ENCODE results near the gene ZFHX3. TPM values are rescaled to one million over a fixed set of nuclear protein-coding genes. Genes with fewer than 3 reads are reported as not detected.

ZFHX3 gene
- polyA plus RNA-seq, 1 donor (not counting 4 experiments of a cell fraction or from before 2014, with no cell fraction given) = 1.2 TPM

DNA sequence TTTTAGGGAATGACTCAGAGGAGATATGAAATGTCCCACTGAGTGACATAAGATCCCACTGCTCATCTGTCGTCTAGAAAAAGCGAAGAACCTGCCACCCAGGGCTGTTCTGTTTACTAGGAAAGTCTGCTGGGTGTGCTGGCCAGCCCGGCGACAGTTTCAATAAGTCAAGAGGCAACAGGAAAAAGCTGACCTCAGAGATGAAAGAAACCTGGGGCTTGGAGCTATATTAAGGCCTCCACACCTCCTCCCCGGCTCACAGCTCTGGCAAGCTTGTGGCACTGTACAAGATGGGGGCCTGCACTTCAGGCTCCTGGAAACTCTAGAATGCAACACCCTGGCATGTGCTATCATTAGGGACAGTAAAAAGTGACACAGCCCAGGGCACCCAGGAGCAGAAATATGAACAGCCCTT lies 10.6 kb downstream of the ZFHX3 start:
- dilution Hi-C loops (cut with MboI; ENCODE audit: extremely low pct_ligation_motif_present, low sequenced_read_pairs) = no loop called here
- FAIRE-seq = no peak
- Histone ChIP-seq H3K27ac (ENCODE audit: control insufficient read depth, insufficient read depth, low read length) (no peak overlapping the region), H3K9me1 (ENCODE audit: control insufficient read depth, extremely low read depth, insufficient read depth, low read length) (no peaks in the 10 kb centered on the region), H2AFZ (ENCODE audit: control insufficient read depth, low read length) (no peak overlapping the region), H3K4me3 (ENCODE audit: control insufficient read depth in 2 of 3, extremely low read depth in 1 of 3, insufficient read depth in 2 of 3, low read depth in 1 of 3, low read length in 3 of 3) (no peak overlapping the region), H3K9ac (ENCODE audit: control insufficient read depth, extremely low read depth, insufficient read depth, low read length) (no peak overlapping the region), H3K9me3 (ENCODE audit: control insufficient read depth, low read depth, low read length) (no peaks in the 10 kb centered on the region), H4K20me1 (ENCODE audit: control insufficient read depth, extremely low read depth, insufficient read depth, low read length) (no peaks in the 10 kb centered on the region), H3K27me3 (ENCODE audit: control insufficient read depth, extremely low read depth, insufficient read depth, low read length) (no peaks in the 10 kb centered on the region), H3K36me3 (ENCODE audit: control insufficient read depth in 2 of 2, extremely low read depth in 1 of 2, insufficient read depth in 2 of 2, low read length in 2 of 2) (no peaks in the 10 kb centered on the region), H3K79me2 (ENCODE audit: control insufficient read depth, insufficient read depth, low read length) (peaks cover 20% of the 10 kb centered on the region), H3K4me1 (ENCODE audit: control insufficient read depth, extremely low read depth, insufficient read depth, low read length) (peaks cover 7% of the 10 kb centered on the region), H3K4me2 (ENCODE audit: control insufficient read depth, extremely low read depth, insufficient read depth, low read depth, low read length) (no peak overlapping the region)
- TF ChIP-seq, protein P1, sequence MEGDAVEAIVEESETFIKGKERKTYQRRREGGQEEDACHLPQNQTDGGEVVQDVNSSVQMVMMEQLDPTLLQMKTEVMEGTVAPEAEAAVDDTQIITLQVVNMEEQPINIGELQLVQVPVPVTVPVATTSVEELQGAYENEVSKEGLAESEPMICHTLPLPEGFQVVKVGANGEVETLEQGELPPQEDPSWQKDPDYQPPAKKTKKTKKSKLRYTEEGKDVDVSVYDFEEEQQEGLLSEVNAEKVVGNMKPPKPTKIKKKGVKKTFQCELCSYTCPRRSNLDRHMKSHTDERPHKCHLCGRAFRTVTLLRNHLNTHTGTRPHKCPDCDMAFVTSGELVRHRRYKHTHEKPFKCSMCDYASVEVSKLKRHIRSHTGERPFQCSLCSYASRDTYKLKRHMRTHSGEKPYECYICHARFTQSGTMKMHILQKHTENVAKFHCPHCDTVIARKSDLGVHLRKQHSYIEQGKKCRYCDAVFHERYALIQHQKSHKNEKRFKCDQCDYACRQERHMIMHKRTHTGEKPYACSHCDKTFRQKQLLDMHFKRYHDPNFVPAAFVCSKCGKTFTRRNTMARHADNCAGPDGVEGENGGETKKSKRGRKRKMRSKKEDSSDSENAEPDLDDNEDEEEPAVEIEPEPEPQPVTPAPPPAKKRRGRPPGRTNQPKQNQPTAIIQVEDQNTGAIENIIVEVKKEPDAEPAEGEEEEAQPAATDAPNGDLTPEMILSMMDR (optimal IDR thresholded peaks at IDR 0.05 in 1 of 3, IDR thresholded peaks at IDR 0.05 in 1 of 3, conservative IDR thresholded peaks at IDR 0.05 in 1 of 3; ENCODE audit: extremely low read depth in 1 of 3, insufficient read depth in 2 of 3, low read length in 3 of 3) = no peak
- no peak for TF ChIP-seq EZH2 (IDR thresholded peaks at IDR 0.05; ENCODE audit: low read length)
- DNase-seq (ENCODE audit: low read depth, low spot score) = no peak

- H3K27ac ChIP-seq (ENCODE audit: control insufficient read depth, insufficient read depth, low read length) = no peak overlapping the region
- peak overlapping the region; percentile 2 for H3K4me2 ChIP-seq (ENCODE audit: control insufficient read depth, extremely low read depth, insufficient read depth, low read depth, low read length)
- FAIRE-seq (no peak), DNase-seq (ENCODE audit: low read depth, low spot score) (no peak)
- no peaks in the 10 kb centered on the region for H3K36me3 ChIP-seq (ENCODE audit: control insufficient read depth in 2 of 2, extremely low read depth in 1 of 2, insufficient read depth in 2 of 2, low read length in 2 of 2)
- H3K9ac ChIP-seq (ENCODE audit: control insufficient read depth, extremely low read depth, insufficient read depth, low read length) = no peak overlapping the region
- H3K27me3 ChIP-seq (ENCODE audit: control insufficient read depth, extremely low read depth, insufficient read depth, low read length) = no peaks in the 10 kb centered on the region
- no peaks in the 10 kb centered on the region for H3K9me3 ChIP-seq (ENCODE audit: control insufficient read depth, low read depth, low read length)
- dilution Hi-C loops (cut with MboI; ENCODE audit: extremely low pct_ligation_motif_present, low sequenced_read_pairs) = no loop called here
- peaks cover 22% of the 10 kb centered on the region for H3K79me2 ChIP-seq (ENCODE audit: control insufficient read depth, insufficient read depth, low read length)
- H3K4me1 ChIP-seq (ENCODE audit: control insufficient read depth, extremely low read depth, insufficient read depth, low read length) = peaks cover 7% of the 10 kb centered on the region
- H2AFZ ChIP-seq (ENCODE audit: control insufficient read depth, low read length) = no peak overlapping the region
- TF ChIP-seq, protein P1 (optimal IDR thresholded peaks at IDR 0.05 in 1 of 3, IDR thresholded peaks at IDR 0.05 in 1 of 3, conservative IDR thresholded peaks at IDR 0.05 in 1 of 3; ENCODE audit: extremely low read depth in 1 of 3, insufficient read depth in 2 of 3, low read length in 3 of 3) = no peak
- TF ChIP-seq EZH2 (IDR thresholded peaks at IDR 0.05; ENCODE audit: low read length) = no peak
- no peaks in the 10 kb centered on the region for H3K9me1 ChIP-seq (ENCODE audit: control insufficient read depth, extremely low read depth, insufficient read depth, low read length)
- H4K20me1 ChIP-seq (ENCODE audit: control insufficient read depth, extremely low read depth, insufficient read depth, low read length) = peaks cover under 1% of the 10 kb centered on the region
- H3K4me3 ChIP-seq (ENCODE audit: control insufficient read depth in 2 of 3, extremely low read depth in 1 of 3, insufficient read depth in 2 of 3, low read depth in 1 of 3, low read length in 3 of 3) = no peak overlapping the region
Measured at GRCh38 chr16:73036074-73036826, 11.7 kb downstream of the ZFHX3 start.
